Aorta (tissue), 5 donors: ENCODE measurements around the gene FAM120A. TPM values are rescaled to one million over a fixed set of nuclear protein-coding genes. Genes with fewer than 3 reads are reported as not detected.
A peak's percentile ranks its signal among the peaks of the same experiment; 100 is the strongest.
"Not testable (repeated sequence)": the region's sequence is repeated elsewhere in the genome, so short reads cannot be mapped to it uniquely, and the experiment has no call there.

Source experiments
- ATAC-seq: fragments of 200-7000 bp; cut with Tn5 transposase; one replicate; pipeline ENCODE4 v1.9.1; 2022; ENCODE audit warnings: moderate library complexity; ENCODE audit not compliant: low FRiP score
- DNase-seq, 2 donors: peaks; one replicate each; pipeline ENCODE4 v3.0.0-alpha.2; 2020
- H3K27ac ChIP-seq, 2 donors: one replicate each; pipeline ENCODE4 v1.5.1; 2013; ENCODE audit warnings: low read length in 2 of 2, mild to moderate bottlenecking in 2 of 2, moderate library complexity in 2 of 2, control low read depth in 1 of 2, inconsistent platforms in 1 of 2, low read depth in 1 of 2
- H3K27me3 ChIP-seq, 2 donors: one replicate each; pipeline ENCODE4 v1.6.1; 2013; ENCODE audit warnings: control low read depth in 1 of 2, low read length in 1 of 2, mild to moderate bottlenecking in 1 of 2, moderate library complexity in 1 of 2; ENCODE audit not compliant: insufficient read depth in 2 of 2, control insufficient read depth in 1 of 2
- H3K36me3 ChIP-seq, 2 donors: one replicate each; pipeline ENCODE4 v1.6.1; 2013; ENCODE audit warnings: control low read depth in 1 of 2, low read length in 1 of 2, mild to moderate bottlenecking in 1 of 2; ENCODE audit not compliant: insufficient read depth in 2 of 2, control insufficient read depth in 1 of 2
- H3K4me1 ChIP-seq, 2 donors: one replicate each; pipeline ENCODE4 v1.6.1; 2013; ENCODE audit warnings: low read length in 2 of 2, control low read depth in 1 of 2, mild to moderate bottlenecking in 1 of 2, moderate library complexity in 1 of 2; ENCODE audit not compliant: insufficient read depth in 2 of 2, control insufficient read depth in 1 of 2
- H3K4me3 ChIP-seq, 2 donors: one replicate each; pipeline ENCODE4 v1.5.1; 2013; ENCODE audit warnings: low read length in 2 of 2, control low read depth in 1 of 2, mild to moderate bottlenecking in 1 of 2
- H3K9me3 ChIP-seq: one replicate; pipeline ENCODE4 v1.6.1; 2013; ENCODE audit warnings: mild to moderate bottlenecking, low read length; ENCODE audit not compliant: control insufficient read depth
- WGBS, 2 donors: extraction: QIAGEN DNeasy Blood & Tissue Kit; methylation state at CpG; one replicate each; pipeline ENCODE4 v1.1.7; 2013; 5-methylcytosine and 5-hydroxymethylcytosine counted together
- intact Hi-C, 2 donors: fragments of 100-400 bp; cut with DNase I; formaldehyde crosslinking; loops; one replicate each; pipeline versions ENCODE4 v1.14.2 to v1.15.0; 2022
- polyA plus RNA-seq, 2 donors: library from polyadenylated mRNA; stranded (reverse); fragments of 200-250 nt; gene quantifications; one replicate each; pipeline ENCODE4 v1.2.3, GENCODE V29; 2013
- total RNA-seq, 2 donors: library from RNA; stranded (reverse); fragmentation: NEBNext Ultra II Directional; extraction: Animal tissue kit (Norgen Biotek cat#: 25700); gene quantifications; one replicate each; pipeline ENCODE4 v1.2.1, GENCODE V29; 2021
- donor health status: healthy with polysubstance abuse.
- donor health status: Bipolar disorder and iron deficiency.
- donor health status: DM: no; HTN: no; CAD: no.
- donor health status: DM: no; HTN: no; CAD: no.
- donor health status: DM: yes; HTN: yes; CAD: no.

Gene FAM120A
- total and polyA plus RNA-seq, 4 donors, result 30.7 to 88.6 (median 61.3) TPM

DNA sequence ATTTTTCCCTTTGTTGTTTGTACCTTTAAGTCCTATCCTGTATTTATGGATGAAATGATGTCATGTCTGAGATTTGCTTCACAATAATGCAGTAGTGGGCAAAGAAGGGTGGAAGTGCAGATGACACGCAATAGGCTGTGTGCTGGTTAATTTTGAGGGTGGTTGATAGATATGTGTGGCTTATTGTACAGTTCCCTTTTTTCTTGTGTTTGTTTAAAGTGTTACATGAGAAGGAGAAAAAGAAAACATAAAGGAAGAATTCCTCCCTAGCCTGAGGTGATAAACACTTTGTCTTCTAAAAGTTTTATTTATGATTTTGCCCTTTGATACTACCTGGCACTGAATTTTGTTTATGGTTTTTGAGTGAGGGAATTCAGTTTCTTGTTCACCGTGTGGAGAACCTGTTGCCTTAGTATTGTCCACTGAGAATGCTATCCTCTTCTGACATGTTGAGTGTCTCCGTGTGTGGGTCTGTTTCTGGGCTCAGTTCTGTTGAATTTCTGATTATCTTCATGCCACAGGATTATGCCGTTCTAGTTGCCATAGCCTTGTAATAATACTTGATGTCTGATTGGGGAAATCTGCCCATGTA is 54.2 kb downstream of the FAM120A start:
- ATAC-seq (no peak), DNase-seq (no peak)
- Histone ChIP-seq H3K4me3 (no peak overlapping the region), H3K36me3 (peaks cover 0 to 3% of the 10 kb centered on the region in 2 donors), H3K27ac (no peak overlapping the region), H3K4me1 (no peaks in the 10 kb centered on the region), H3K27me3 (no peaks in the 10 kb centered on the region), H3K9me3 (no peaks in the 10 kb centered on the region)
- intact Hi-C loops, result no loop called here
- WGBS, 2 donors, result 75 to 76% methylated on average over 4 of the region's 4 CpGs

DNA sequence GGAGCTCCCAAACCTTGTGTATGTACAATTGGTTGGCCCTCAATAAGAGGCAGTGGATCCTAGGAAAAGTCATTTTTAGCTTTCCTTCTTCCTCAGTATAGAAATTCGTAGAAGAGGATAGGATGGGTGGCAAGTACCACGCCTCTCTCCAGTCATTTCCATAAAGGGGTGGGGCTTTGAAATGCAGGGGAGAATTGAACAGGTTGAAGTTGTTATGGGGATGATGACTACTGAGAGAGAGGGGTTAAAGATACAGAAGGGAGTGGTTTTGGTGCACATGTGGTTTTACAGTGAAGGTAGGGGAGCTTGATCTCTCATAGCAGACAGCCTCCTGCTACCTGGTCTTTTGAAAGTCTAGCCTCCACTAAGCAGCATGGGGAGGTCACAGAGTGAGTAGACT is 56.3 kb downstream of the FAM120A start:
- no peak for ATAC-seq
- no peaks in the 10 kb centered on the region for H3K9me3 ChIP-seq
- H3K27me3 ChIP-seq, result no peaks in the 10 kb centered on the region
- H3K27ac ChIP-seq, result no peak overlapping the region
- peaks cover 0 to 3% of the 10 kb centered on the region in 2 donors for H3K36me3 ChIP-seq
- DNase-seq, result no peak
- no peak overlapping the region for H3K4me3 ChIP-seq
- intact Hi-C loops, result no loop called here
- 89 to 91% methylated on average over 2 of the region's 2 CpGs for WGBS, 2 donors
- no peaks in the 10 kb centered on the region for H3K4me1 ChIP-seq

DNA sequence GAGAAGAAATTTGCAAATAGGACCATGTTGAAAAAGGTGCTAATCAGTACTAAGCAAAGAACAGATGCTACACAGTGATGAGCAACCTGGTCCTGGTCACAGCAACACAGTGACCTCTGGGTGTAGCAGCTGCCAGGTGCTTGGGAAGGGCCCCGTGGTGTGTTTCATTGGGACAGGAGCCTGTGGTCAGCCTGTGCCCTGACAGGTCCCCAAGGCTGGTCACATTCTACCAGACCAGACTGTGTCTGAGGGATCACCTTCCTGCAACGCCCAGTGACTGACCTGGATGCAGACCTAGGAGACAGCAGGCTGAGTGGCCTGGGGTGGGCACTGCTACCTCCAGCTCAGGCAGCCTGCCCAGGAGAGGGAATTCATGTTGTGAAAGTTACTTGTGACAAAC is 56.7 kb downstream of the FAM120A start:
- no peak for DNase-seq
- no peaks in the 10 kb centered on the region for H3K4me1 ChIP-seq
- H3K27me3 ChIP-seq, result no peaks in the 10 kb centered on the region
- peaks cover 0 to 2% of the 10 kb centered on the region in 2 donors for H3K36me3 ChIP-seq
- intact Hi-C loops, result no loop called here
- ATAC-seq, result no peak
- no peak overlapping the region for H3K4me3 ChIP-seq
- 93 to 95% methylated on average over 2 of the region's 2 CpGs for WGBS, 2 donors
- no peaks in the 10 kb centered on the region for H3K9me3 ChIP-seq
- no peak overlapping the region for H3K27ac ChIP-seq

- no peaks in the 10 kb centered on the region for H3K4me1 ChIP-seq
- H3K27ac ChIP-seq, result no peak overlapping the region
- no peaks in the 10 kb centered on the region for H3K27me3 ChIP-seq
- WGBS, 2 donors, result 91 to 97% methylated on average over 2 of the region's 2 CpGs
- no peak for ATAC-seq
- H3K4me3 ChIP-seq, result no peak overlapping the region
- no peak for DNase-seq
- peaks cover 0 to 2% of the 10 kb centered on the region in 2 donors for H3K36me3 ChIP-seq
- intact Hi-C loops, result no loop called here
- H3K9me3 ChIP-seq, result no peaks in the 10 kb centered on the region
Measured at GRCh38 chr9:93509084-93509483, 57.6 kb downstream of the FAM120A start.

- no peaks in the 10 kb centered on the region for H3K9me3 ChIP-seq
- 89 to 92% methylated on average over 7 of the region's 7 CpGs for whole genome bisulfite sequencing, 2 donors
- DNase-seq (no peak), ATAC-seq (no peak)
- H3K36me3 ChIP-seq, result no peaks in the 10 kb centered on the region
- intact Hi-C loops, result no loop called here
- H3K27me3 ChIP-seq, result no peaks in the 10 kb centered on the region
- no peak overlapping the region for H3K27ac ChIP-seq
- H3K4me1 ChIP-seq, result no peaks in the 10 kb centered on the region
- H3K4me3 ChIP-seq, result no peak overlapping the region
Measured at GRCh38 chr9:93510041-93510440, 58.6 kb downstream of the FAM120A start.

- H3K9me3 ChIP-seq, H3K36me3 ChIP-seq, H3K4me1 ChIP-seq, H3K27me3 ChIP-seq, H3K27ac ChIP-seq, intact Hi-C loops, H3K4me3 ChIP-seq: not testable (repeated sequence)
- peak in 1 of 2 donors; percentile 56 for DNase-seq
- WGBS, 2 donors, result 45 to 46% methylated on average over 8 of the region's 8 CpGs
- peak; percentile 61 for ATAC-seq
Measured at GRCh38 chr9:93511228-93511627, 59.7 kb downstream of the FAM120A start.

DNA sequence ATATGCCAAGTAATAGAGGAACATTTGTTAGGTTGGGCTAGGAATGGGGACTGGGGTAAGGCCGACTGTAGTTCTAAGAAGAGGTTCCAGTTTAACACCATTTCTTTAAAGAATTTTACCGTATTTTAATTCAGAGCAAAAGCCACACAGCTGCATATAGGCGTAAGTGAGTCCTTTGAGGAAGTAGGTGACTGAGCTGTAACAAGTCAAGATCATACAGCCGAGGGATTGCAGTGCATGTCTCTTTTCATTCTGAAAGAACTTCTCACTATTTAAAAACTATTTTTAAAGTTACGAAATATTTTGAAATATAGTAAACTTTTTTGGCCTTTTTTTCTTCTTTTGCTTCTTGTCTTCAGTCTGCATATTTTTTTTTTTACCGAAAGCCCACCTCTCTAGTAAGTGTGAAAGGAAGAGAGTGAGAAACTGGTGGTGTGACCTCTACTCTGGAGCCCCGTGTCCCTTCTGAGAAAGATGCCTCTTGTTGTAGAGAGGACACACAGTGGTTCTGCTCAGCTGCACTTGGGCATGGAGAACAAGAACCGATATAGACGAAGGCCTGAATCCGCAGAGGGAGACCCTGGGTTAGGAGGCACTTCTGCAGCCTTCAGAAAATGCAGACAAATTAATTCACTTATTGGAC is 60.8 kb downstream of the FAM120A start:
- H3K4me3 ChIP-seq, H3K27me3 ChIP-seq, DNase-seq, H3K27ac ChIP-seq, ATAC-seq, H3K4me1 ChIP-seq, H3K36me3 ChIP-seq, H3K9me3 ChIP-seq, intact Hi-C loops: not testable (repeated sequence)
- WGBS, 2 donors, result 86 to 89% methylated on average over 10 of the region's 10 CpGs

- intact Hi-C loops, result no loop called here
- DNase-seq (no peak), ATAC-seq (no peak)
- 80 to 82% methylated on average over 9 of the region's 9 CpGs for WGBS, 2 donors
- Histone ChIP-seq H3K4me3 (no peak overlapping the region), H3K27ac (no peak overlapping the region), H3K4me1 (no peaks in the 10 kb centered on the region), H3K27me3 (no peaks in the 10 kb centered on the region), H3K36me3 (no peaks in the 10 kb centered on the region), H3K9me3 (no peaks in the 10 kb centered on the region)
Measured at GRCh38 chr9:93513606-93514005, 62.1 kb downstream of the FAM120A start.

GRCh38 chr9:93517331-93517730 is 65.8 kb downstream of the FAM120A start:
- intact Hi-C loops, result no loop called here
- 14 to 18% methylated on average over 1 of the region's 1 CpG for WGBS, 2 donors

More at GRCh38 chr9:93517331-93517730, 65.8 kb downstream of the FAM120A start:
- no peaks in the 10 kb centered on the region for H3K4me1 ChIP-seq
- peaks cover 0 to 2% of the 10 kb centered on the region in 2 donors for H3K36me3 ChIP-seq
- no peak overlapping the region for H3K27ac ChIP-seq
- ATAC-seq (no peak), DNase-seq (no peak)
- H3K4me3 ChIP-seq, result no peak overlapping the region
- H3K27me3 ChIP-seq, result no peaks in the 10 kb centered on the region
- no peaks in the 10 kb centered on the region for H3K9me3 ChIP-seq
